H1 (cell line): ENCODE results near the gene KCNA1. TPM values are rescaled to one million over a fixed set of nuclear protein-coding genes. Genes with fewer than 3 reads are reported as not detected.
A peak's percentile ranks its signal among the peaks of the same experiment; 100 is the strongest.

Experiments
- CTCF ChIA-PET: fragments of 300-600 bp; sonication (Branson Sonifier 250); formaldehyde crosslinking; loops from one replicate; lab custom pipeline; 2021; ENCODE audit not compliant: partially characterized antibody; lab: Charles Lee
- POLR2A ChIA-PET: fragments of 300-600 bp; sonication (Branson Sonifier 250); formaldehyde crosslinking; loops from one replicate; lab custom pipeline; 2021; ENCODE audit warnings: inconsistent platforms; ENCODE audit not compliant: partially characterized antibody; lab: Charles Lee
- DNase-seq, 2 experiments: peaks; one replicate each; pipeline versions ENCODE4 v3.0.0 to v3.0.0-alpha.2; 2010 to 2022; ENCODE audit warnings: low spot score in 2 of 2, low read depth in 1 of 2, mixed read lengths in 1 of 2
- FAIRE-seq: peaks from 2 replicates; lab custom pipeline; 2011; peaks lifted over from hg19 to GRCh38; lab: Jason Lieb, UNC
- H2AFZ ChIP-seq: 2 replicates; pipeline ENCODE4 v1.8.1; 2012; ENCODE audit warnings: low read length, inconsistent platforms
- H2AK5ac ChIP-seq: 2 replicates; pipeline ENCODE4 v1.6.1; 2013; ENCODE audit warnings: low read depth, low read length
- H2BK120ac ChIP-seq: replicated peaks from 2 replicates; pipeline ENCODE3; 2013; ENCODE audit warnings: low read depth, low read length, inconsistent platforms
- H2BK12ac ChIP-seq: 2 replicates; pipeline ENCODE4 v1.6.1; 2013; ENCODE audit warnings: low read depth, low read length
- H2BK15ac ChIP-seq: 2 replicates; pipeline ENCODE4 v1.6.1; 2013; ENCODE audit warnings: low read length
- H2BK20ac ChIP-seq: 2 replicates; pipeline ENCODE4 v1.6.1; 2013; ENCODE audit warnings: low read length
- H2BK5ac ChIP-seq: 2 replicates; pipeline ENCODE4 v1.6.1; 2013; ENCODE audit warnings: low read depth, low read length
- H3K14ac ChIP-seq: 2 replicates; pipeline ENCODE4 v1.6.1; 2013; ENCODE audit warnings: inconsistent platforms; ENCODE audit not compliant: insufficient read length
- H3K18ac ChIP-seq: 2 replicates; pipeline ENCODE4 v1.6.1; 2013; ENCODE audit warnings: low read length; ENCODE audit errors: extremely low read depth
- H3K23ac ChIP-seq: 2 replicates; pipeline ENCODE4 v1.6.1; 2013; ENCODE audit warnings: inconsistent platforms; ENCODE audit not compliant: insufficient read length
- H3K23me2 ChIP-seq: 2 replicates; pipeline ENCODE4 v1.6.1; 2013; ENCODE audit warnings: low read depth, low read length
- H3K27ac ChIP-seq: 2 replicates; pipeline ENCODE4 v1.6.1; 2011; ENCODE audit warnings: low read depth, low read length, inconsistent platforms
- H3K27me3 ChIP-seq, 4 experiments: replicated peaks in 1 of 4; 1 replicate in 1 of 4; 2 replicates in 3 of 4; pipeline versions ENCODE4 v1.6.1 to v1.8.1; 2011 to 2013; ENCODE audit warnings: low read length in 3 of 4, mild to moderate bottlenecking in 3 of 4, inconsistent platforms in 2 of 4, mixed read lengths in 2 of 4, moderate library complexity in 1 of 4; ENCODE audit not compliant: control insufficient read depth in 3 of 4, insufficient read depth in 3 of 4; ENCODE audit errors: extremely low read depth in 1 of 4
- H3K36me3 ChIP-seq, 4 experiments: 2 replicates each; pipeline versions ENCODE4 v1.6.1 to v1.8.1; 2011 to 2013; ENCODE audit warnings: mild to moderate bottlenecking in 4 of 4, low read length in 3 of 4, moderate library complexity in 2 of 4, control low read depth in 1 of 4, inconsistent platforms in 1 of 4; ENCODE audit not compliant: insufficient read depth in 4 of 4, control insufficient read depth in 2 of 4
- H3K4ac ChIP-seq: replicated peaks from 2 replicates; pipeline ENCODE3; 2013; ENCODE audit warnings: low read length, low read depth, mixed read lengths, inconsistent platforms; ENCODE audit not compliant: insufficient read length
- H3K4me1 ChIP-seq, 4 experiments: replicated peaks in 1 of 4; 1 replicate in 1 of 4; 2 replicates in 3 of 4; pipeline versions ENCODE4 v1.6.1 to v1.8.1; 2011 to 2013; ENCODE audit warnings: low read length in 3 of 4, inconsistent platforms in 2 of 4, mixed read lengths in 1 of 4; ENCODE audit not compliant: insufficient read depth in 4 of 4, control insufficient read depth in 3 of 4
- H3K4me2 ChIP-seq, 2 experiments: 2 replicates each; pipeline versions ENCODE4 v1.6.1 to v1.8.1; 2011 to 2013; ENCODE audit warnings: low read depth in 2 of 2, low read length in 2 of 2, control low read depth in 1 of 2, inconsistent platforms in 1 of 2, mild to moderate bottlenecking in 1 of 2; ENCODE audit not compliant: insufficient read depth in 1 of 2
- H3K4me3 ChIP-seq, 4 experiments: fragments of 200-600, 300-600 bp in 1 of 4; sonication (generic), shearing (Covaris generic), sonication (Bioruptor Twin) in 1 of 4; 2 replicates each; pipeline versions ENCODE4 v1.5.1 to v1.8.1; 2011 to 2016; ENCODE audit warnings: low read length in 4 of 4, low read depth in 3 of 4, control low read depth in 2 of 4, inconsistent platforms in 2 of 4, mild to moderate bottlenecking in 2 of 4, mixed read lengths in 1 of 4, moderate library complexity in 1 of 4; ENCODE audit not compliant: insufficient read depth in 2 of 4; ENCODE audit errors: extremely low read depth in 1 of 4
- H3K56ac ChIP-seq: replicated peaks from 2 replicates; pipeline ENCODE3; 2013; ENCODE audit warnings: low read depth, mild to moderate bottlenecking, mixed read lengths, low read length, inconsistent platforms; ENCODE audit not compliant: insufficient read length
- H3K79me1 ChIP-seq: 2 replicates; pipeline ENCODE4 v1.6.1; 2013; ENCODE audit warnings: low read depth, low read length, control low read depth
- H3K79me2 ChIP-seq, 2 experiments: 2 replicates each; pipeline versions ENCODE4 v1.6.1 to v1.8.1; 2012 to 2013; ENCODE audit warnings: low read length in 2 of 2, mild to moderate bottlenecking in 2 of 2, inconsistent platforms in 1 of 2; ENCODE audit not compliant: insufficient read depth in 2 of 2, control insufficient read depth in 1 of 2
- H3K9ac ChIP-seq, 4 experiments: replicated peaks in 1 of 4; 1 replicate in 1 of 4; 2 replicates in 3 of 4; pipeline versions ENCODE4 v1.6.1 to v1.8.1; 2011 to 2013; ENCODE audit warnings: low read depth in 3 of 4, low read length in 3 of 4, control low read depth in 2 of 4, mild to moderate bottlenecking in 2 of 4, moderate library complexity in 2 of 4, inconsistent platforms in 1 of 4; ENCODE audit errors: extremely low read depth in 1 of 4
- H3K9me3 ChIP-seq, 2 experiments: 2 replicates each; pipeline versions ENCODE4 v1.6.1 to v1.8.1; 2012 to 2013; ENCODE audit warnings: mild to moderate bottlenecking in 2 of 2, moderate library complexity in 2 of 2, control low read depth in 1 of 2, inconsistent platforms in 1 of 2, low read depth in 1 of 2, low read length in 1 of 2, mixed read lengths in 1 of 2; ENCODE audit not compliant: insufficient read depth in 2 of 2
- H4K20me1 ChIP-seq, 2 experiments: replicated peaks in 1 of 2; 2 replicates each; pipeline versions ENCODE3 to v1.8.1; 2011 to 2013; ENCODE audit warnings: inconsistent platforms in 2 of 2, low read length in 2 of 2, mild to moderate bottlenecking in 1 of 2; ENCODE audit not compliant: insufficient read depth in 2 of 2, control insufficient read depth in 1 of 2
- H4K5ac ChIP-seq: 2 replicates; pipeline ENCODE4 v1.6.1; 2013; ENCODE audit warnings: low read length, low read depth, mixed read lengths, inconsistent platforms; ENCODE audit not compliant: insufficient read length
- H4K8ac ChIP-seq: 2 replicates; pipeline ENCODE4 v1.8.0; 2013; ENCODE audit warnings: mild to moderate bottlenecking, moderate library complexity, low read length, inconsistent platforms; ENCODE audit not compliant: insufficient read depth; ENCODE audit errors: extremely low read depth
- H4K91ac ChIP-seq: replicated peaks from 2 replicates; pipeline ENCODE3; 2013; ENCODE audit warnings: low read length, mixed read lengths, inconsistent platforms; ENCODE audit not compliant: insufficient read length
- BRCA1 ChIP-seq: IDR thresholded peaks from 2 replicates; pipeline ENCODE4 v1.6.1; 2012; ENCODE audit warnings: low read depth, low read length, improper control_type of control experiment
- CBX8 ChIP-seq: fragments of 300-800, 300-1000 bp; sonication (generic); IDR thresholded peaks from 2 replicates; pipeline ENCODE4 v1.7.1; 2016; ENCODE audit warnings: low read depth, low read length, borderline replicate concordance
- KDM5A ChIP-seq: fragments of 200-600 bp; IDR thresholded peaks from 2 replicates; pipeline ENCODE4 v1.7.1; 2012; ENCODE audit warnings: mild to moderate bottlenecking, low read length, inconsistent platforms, mixed read lengths
- POLR2A ChIP-seq, 2 experiments: IDR thresholded peaks; 1 replicate in 1 of 2; 2 replicates in 1 of 2; pipeline ENCODE4 v1.6.1; 2011; ENCODE audit warnings: low read depth in 2 of 2, low read length in 2 of 2, mild to moderate bottlenecking in 2 of 2; ENCODE audit errors: control extremely low read depth in 1 of 2
- SAP30 ChIP-seq: fragments of 300-600 bp; sonication (generic); IDR thresholded peaks from 2 replicates; pipeline ENCODE4 v1.7.1; 2012; ENCODE audit warnings: low read length, moderate library complexity, mild to moderate bottlenecking, inconsistent platforms; ENCODE audit not compliant: insufficient read depth, insufficient replicate concordance
- SIX5 ChIP-seq: IDR thresholded peaks from 2 replicates; pipeline ENCODE4 v1.6.1; 2011; ENCODE audit warnings: mild to moderate bottlenecking, low read depth, low read length
- SP4 ChIP-seq: IDR thresholded peaks from 2 replicates; pipeline ENCODE4 v1.6.1; 2012; ENCODE audit warnings: low read length, inconsistent platforms
- ZNF274 ChIP-seq: IDR thresholded peaks from 2 replicates; pipeline ENCODE4 v1.7.0; 2012; ENCODE audit warnings: low read length, borderline replicate concordance; ENCODE audit errors: extremely low read depth
- WGBS, 2 experiments: shearing (Covaris generic) in 1 of 2; methylation state at CpG; one replicate each; pipeline versions ENCODE4 v1.1.6 to v1.1.7; 2013 to 2015; ENCODE audit warnings: low lambda C conversion rate in 2 of 2, mixed read lengths in 2 of 2, inconsistent platforms in 1 of 2, low coverage in 1 of 2, missing lambda C conversion rate in 1 of 2; ENCODE audit not compliant: insufficient replicate concordance in 2 of 2, insufficient coverage in 1 of 2, insufficient read length in 1 of 2; ENCODE audit errors: extremely low coverage in 1 of 2, missing lambda C conversion rate in 1 of 2; 5-methylcytosine and 5-hydroxymethylcytosine counted together
- polyA plus RNA-seq, 7 experiments: library from polyadenylated mRNA; depleted of rRNA in 3 of 7; stranded (reverse) in 5 of 7; unstranded in 2 of 7; fragments of >200 nt in 5 of 7; fragments of 200-250 nt in 2 of 7; gene quantifications; 1 replicate in 5 of 7; 2 replicates in 1 of 7; 4 replicates in 1 of 7; pipeline versions ENCODE4 v1.2.1 to v1.2.3, GENCODE V29; 2011 to 2013; ENCODE audit warnings: missing spikeins in 2 of 7, mixed read lengths in 2 of 7
- total RNA-seq: library from RNA; stranded (reverse); fragmentation: NEBNext Ultra II Directional; extraction: Animal tissue kit (Norgen Biotek cat#: 25700); gene quantifications from 2 replicates; pipeline ENCODE4 v1.2.1, GENCODE V29; 2021
- TF ChIP-seq, protein P1 (sequence below), 3 experiments: IDR thresholded peaks; 1 replicate in 2 of 3; 2 replicates in 1 of 3; pipeline versions ENCODE4 v1.5.1 to v1.6.1; 2011; ENCODE audit warnings: low read length in 3 of 3, mild to moderate bottlenecking in 3 of 3, inconsistent platforms in 2 of 3, low read depth in 1 of 3, moderate library complexity in 1 of 3; ENCODE audit not compliant: insufficient read depth in 1 of 3; ENCODE audit errors: control extremely low read depth in 1 of 3
- TF ChIP-seq, protein P2 (sequence below): IDR thresholded peaks from 2 replicates; pipeline ENCODE4 v1.6.1; 2012; ENCODE audit warnings: low read length, inconsistent platforms

KCNA1 gene
- total and polyA plus RNA-seq, 2 of the 8 experiments (the other 6 are each of a cell fraction or from before 2014, with no cell fraction given): 0.23 to 0.30 TPM

DNA sequence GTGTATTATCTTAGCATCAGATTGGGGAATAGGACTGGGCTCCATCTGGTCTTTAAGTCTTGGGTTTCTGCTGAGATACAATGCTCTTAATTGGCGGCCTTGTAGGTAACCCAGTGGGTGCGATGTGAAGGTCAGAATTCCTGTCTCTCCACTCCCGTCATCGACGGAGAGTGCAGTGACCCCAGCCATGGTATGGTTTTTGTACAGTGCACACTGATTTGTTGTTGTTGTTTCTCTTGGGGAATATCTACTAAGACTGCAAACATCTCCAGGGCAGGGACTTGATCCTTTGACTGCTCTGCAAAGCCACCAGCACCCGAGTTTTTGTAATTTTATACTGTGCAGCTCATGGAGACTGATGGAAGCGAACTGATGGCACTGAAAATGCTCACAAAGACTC is 41.4 kb downstream of the KCNA1 start:
- H3K23me2 ChIP-seq: no peaks in the 10 kb centered on the region
- H3K4me1 ChIP-seq: no peaks in the 10 kb centered on the region; a peak in 2 of 7 replicates
- H3K14ac ChIP-seq: no peak overlapping the region
- no peak overlapping the region for H4K5ac ChIP-seq
- H2BK20ac ChIP-seq: 0 out of 2 replicates have a peak overlapping the region, but pooled peaks have one; percentile 16
- no peaks in the 10 kb centered on the region for H3K9me3 ChIP-seq
- H3K23ac ChIP-seq: no peak overlapping the region
- no peaks in the 10 kb centered on the region for H4K20me1 ChIP-seq
- H2BK5ac ChIP-seq: no peak overlapping the region
- H3K4me2 ChIP-seq: no peak overlapping the region
- H3K36me3 ChIP-seq: no peaks in the 10 kb centered on the region
- CTCF ChIA-PET: interaction anchor here (0.7 to 2.9 kb wide), 11 partner anchors 9 to 533 kb away, joined by 3 to 17 read pairs (median 3); no protein-coding TSS in a partner anchor
- FAIRE-seq (no peak), DNase-seq (no peak)
- POLR2A ChIA-PET: no interaction called here
- H2BK15ac ChIP-seq: no peak overlapping the region
- no peak overlapping the region for H3K27ac ChIP-seq
- no peak overlapping the region for H4K8ac ChIP-seq
- no peak overlapping the region for H2BK12ac ChIP-seq
- WGBS, 2 experiments: 94% methylated on average over 7 of the region's 7 CpGs; no CpG with 5 or more reads in 1 of the 2 experiments
- H3K79me1 ChIP-seq: no peaks in the 10 kb centered on the region
- peaks cover 2 to 27% (median 14%) of the 10 kb centered on the region in 4 experiments; a peak in 5 of 7 replicates for H3K27me3 ChIP-seq
- H3K79me2 ChIP-seq: no peaks in the 10 kb centered on the region
- H3K56ac ChIP-seq: no peak overlapping the region
- no peak overlapping the region for H2AK5ac ChIP-seq
- H3K4me3 ChIP-seq: no peak overlapping the region
- H4K91ac ChIP-seq: no peak overlapping the region
- no peak overlapping the region for H3K9ac ChIP-seq
- H3K18ac ChIP-seq: no peak overlapping the region
- H2AFZ ChIP-seq: no peak overlapping the region
- H2BK120ac ChIP-seq: no peak overlapping the region
- H3K4ac ChIP-seq: no peak overlapping the region
- TF ChIP-seq ZNF274 (no peak), POLR2A (IDR thresholded peaks at IDR 0.05; ENCODE audit: control extremely low read depth in 1 of 2, low read depth in 2 of 2, low read length in 2 of 2) (no peak), SAP30 (no peak), BRCA1 (no peak), CBX8 (no peak), KDM5A (no peak), SP4 (no peak), SIX5 (no peak)
- TF ChIP-seq, protein P1, sequence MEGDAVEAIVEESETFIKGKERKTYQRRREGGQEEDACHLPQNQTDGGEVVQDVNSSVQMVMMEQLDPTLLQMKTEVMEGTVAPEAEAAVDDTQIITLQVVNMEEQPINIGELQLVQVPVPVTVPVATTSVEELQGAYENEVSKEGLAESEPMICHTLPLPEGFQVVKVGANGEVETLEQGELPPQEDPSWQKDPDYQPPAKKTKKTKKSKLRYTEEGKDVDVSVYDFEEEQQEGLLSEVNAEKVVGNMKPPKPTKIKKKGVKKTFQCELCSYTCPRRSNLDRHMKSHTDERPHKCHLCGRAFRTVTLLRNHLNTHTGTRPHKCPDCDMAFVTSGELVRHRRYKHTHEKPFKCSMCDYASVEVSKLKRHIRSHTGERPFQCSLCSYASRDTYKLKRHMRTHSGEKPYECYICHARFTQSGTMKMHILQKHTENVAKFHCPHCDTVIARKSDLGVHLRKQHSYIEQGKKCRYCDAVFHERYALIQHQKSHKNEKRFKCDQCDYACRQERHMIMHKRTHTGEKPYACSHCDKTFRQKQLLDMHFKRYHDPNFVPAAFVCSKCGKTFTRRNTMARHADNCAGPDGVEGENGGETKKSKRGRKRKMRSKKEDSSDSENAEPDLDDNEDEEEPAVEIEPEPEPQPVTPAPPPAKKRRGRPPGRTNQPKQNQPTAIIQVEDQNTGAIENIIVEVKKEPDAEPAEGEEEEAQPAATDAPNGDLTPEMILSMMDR (IDR thresholded peaks at IDR 0.05; ENCODE audit: control extremely low read depth in 1 of 3, insufficient read depth in 1 of 3, low read depth in 1 of 3, low read length in 3 of 3): no peak
- TF ChIP-seq, protein P2, sequence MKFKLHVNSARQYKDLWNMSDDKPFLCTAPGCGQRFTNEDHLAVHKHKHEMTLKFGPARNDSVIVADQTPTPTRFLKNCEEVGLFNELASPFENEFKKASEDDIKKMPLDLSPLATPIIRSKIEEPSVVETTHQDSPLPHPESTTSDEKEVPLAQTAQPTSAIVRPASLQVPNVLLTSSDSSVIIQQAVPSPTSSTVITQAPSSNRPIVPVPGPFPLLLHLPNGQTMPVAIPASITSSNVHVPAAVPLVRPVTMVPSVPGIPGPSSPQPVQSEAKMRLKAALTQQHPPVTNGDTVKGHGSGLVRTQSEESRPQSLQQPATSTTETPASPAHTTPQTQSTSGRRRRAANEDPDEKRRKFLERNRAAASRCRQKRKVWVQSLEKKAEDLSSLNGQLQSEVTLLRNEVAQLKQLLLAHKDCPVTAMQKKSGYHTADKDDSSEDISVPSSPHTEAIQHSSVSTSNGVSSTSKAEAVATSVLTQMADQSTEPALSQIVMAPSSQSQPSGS: no peak
